ENCODE measurements around the gene YIPF1. TPM values are rescaled to one million over a fixed set of nuclear protein-coding genes. Genes with fewer than 3 reads are reported as not detected.

YIPF1 gene
- total RNA-seq, 1 donor from 2014 or later, result 25.6 TPM

- H3K27ac Mint-ChIP-seq (ENCODE audit: unreplicated experiment), result no peak overlapping the region
Measured at GRCh38 chr1:53838654-53838974, 51.0 kb downstream of the YIPF1 start.

DNA sequence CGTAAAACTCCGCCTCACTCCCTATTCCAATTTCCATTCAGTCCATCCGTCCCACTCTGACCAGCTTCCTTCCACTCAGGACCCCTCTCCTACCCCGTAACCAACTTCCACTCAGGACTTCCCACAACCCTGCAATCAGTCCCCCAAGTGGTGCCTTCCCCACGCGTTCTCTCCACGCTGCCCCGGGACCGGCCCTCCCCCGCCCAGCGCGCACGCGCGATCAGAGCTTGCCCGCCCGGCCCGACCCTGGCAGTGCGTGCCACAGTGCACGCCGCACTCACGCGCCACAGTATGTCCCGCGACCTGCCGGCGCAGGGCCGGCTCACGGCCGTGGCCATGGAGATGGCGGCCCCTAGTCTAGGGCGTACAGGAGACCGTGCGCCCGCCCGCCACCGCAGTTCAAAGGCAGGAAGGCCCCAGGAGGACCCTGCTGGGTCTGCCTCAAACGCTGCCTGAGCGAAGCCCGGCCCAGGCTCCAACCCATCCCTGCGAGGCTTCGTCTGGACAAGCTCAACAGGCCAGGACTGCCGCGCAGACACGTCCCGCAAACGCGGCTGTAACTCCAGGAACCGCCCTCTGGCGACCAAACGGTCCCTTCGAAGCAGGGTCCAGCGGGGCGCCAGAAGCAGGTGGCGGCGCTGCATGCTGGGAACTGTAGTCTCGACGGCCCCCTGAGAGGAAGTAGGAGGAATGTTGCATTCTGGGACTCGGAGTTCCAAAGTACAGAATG is 51.5 kb downstream of the YIPF1 start, which contains the start of gene NDC1:
NDC1 (minus strand) TSS at position 373 of the 730 bp plus-strand sequence; CDS start at position 338, 35 bp downstream.
- TF ChIP-seq, protein P1, sequence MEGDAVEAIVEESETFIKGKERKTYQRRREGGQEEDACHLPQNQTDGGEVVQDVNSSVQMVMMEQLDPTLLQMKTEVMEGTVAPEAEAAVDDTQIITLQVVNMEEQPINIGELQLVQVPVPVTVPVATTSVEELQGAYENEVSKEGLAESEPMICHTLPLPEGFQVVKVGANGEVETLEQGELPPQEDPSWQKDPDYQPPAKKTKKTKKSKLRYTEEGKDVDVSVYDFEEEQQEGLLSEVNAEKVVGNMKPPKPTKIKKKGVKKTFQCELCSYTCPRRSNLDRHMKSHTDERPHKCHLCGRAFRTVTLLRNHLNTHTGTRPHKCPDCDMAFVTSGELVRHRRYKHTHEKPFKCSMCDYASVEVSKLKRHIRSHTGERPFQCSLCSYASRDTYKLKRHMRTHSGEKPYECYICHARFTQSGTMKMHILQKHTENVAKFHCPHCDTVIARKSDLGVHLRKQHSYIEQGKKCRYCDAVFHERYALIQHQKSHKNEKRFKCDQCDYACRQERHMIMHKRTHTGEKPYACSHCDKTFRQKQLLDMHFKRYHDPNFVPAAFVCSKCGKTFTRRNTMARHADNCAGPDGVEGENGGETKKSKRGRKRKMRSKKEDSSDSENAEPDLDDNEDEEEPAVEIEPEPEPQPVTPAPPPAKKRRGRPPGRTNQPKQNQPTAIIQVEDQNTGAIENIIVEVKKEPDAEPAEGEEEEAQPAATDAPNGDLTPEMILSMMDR (IDR thresholded peaks at IDR 0.05), result peak; percentile 35
- Mint-ChIP-seq H3K9me3 (ENCODE audit: unreplicated experiment) (no peaks in the 10 kb centered on the region), H3K4me1 (ENCODE audit: unreplicated experiment) (peaks cover 13% of the 10 kb centered on the region), H3K27ac (ENCODE audit: unreplicated experiment) (peak within 1 kb of the TSS; percentile 97), H3K4me3 (ENCODE audit: unreplicated experiment) (peak within 1 kb of the TSS; percentile 95), H3K27me3 (ENCODE audit: unreplicated experiment) (no peaks in the 10 kb centered on the region), H3K36me3 (ENCODE audit: unreplicated experiment) (no peaks in the 10 kb centered on the region)
- DNase-seq (ENCODE audit: extremely low spot score, unreplicated experiment), result peak; percentile 95

More at GRCh38 chr1:53838654-53838974, 51.0 kb downstream of the YIPF1 start:
- no peaks in the 10 kb centered on the region for H3K9me3 Mint-ChIP-seq (ENCODE audit: unreplicated experiment)
- H3K36me3 Mint-ChIP-seq (ENCODE audit: unreplicated experiment), result no peaks in the 10 kb centered on the region
- TF ChIP-seq, protein P1 (IDR thresholded peaks at IDR 0.05), result no peak
- no peak for DNase-seq (ENCODE audit: extremely low spot score, unreplicated experiment)
- peak overlapping the region; percentile 95 for H3K4me3 Mint-ChIP-seq (ENCODE audit: unreplicated experiment)
- peaks cover 13% of the 10 kb centered on the region for H3K4me1 Mint-ChIP-seq (ENCODE audit: unreplicated experiment)
- H3K27me3 Mint-ChIP-seq (ENCODE audit: unreplicated experiment), result no peaks in the 10 kb centered on the region

DNA sequence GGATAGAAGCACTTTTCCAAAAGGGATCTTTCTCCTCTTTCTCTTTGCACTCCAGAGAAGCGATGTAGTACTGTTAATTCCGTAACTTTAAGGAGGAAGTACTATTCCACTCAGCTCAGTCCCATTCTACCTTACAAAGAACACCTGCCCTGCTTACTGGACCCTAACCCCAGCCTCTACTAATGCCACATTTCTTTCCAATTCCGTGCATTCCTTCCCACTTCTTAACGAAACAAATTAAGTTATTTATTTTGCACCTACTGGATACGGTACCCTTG is 52.0 kb downstream of the YIPF1 start:
- peak overlapping the region; percentile 95 for H3K4me3 Mint-ChIP-seq (ENCODE audit: unreplicated experiment)
- H3K9me3 Mint-ChIP-seq (ENCODE audit: unreplicated experiment), result no peaks in the 10 kb centered on the region
- no peaks in the 10 kb centered on the region for H3K27me3 Mint-ChIP-seq (ENCODE audit: unreplicated experiment)
- TF ChIP-seq, protein P1 (IDR thresholded peaks at IDR 0.05), result no peak
- no peak for DNase-seq (ENCODE audit: extremely low spot score, unreplicated experiment)
- H3K27ac Mint-ChIP-seq (ENCODE audit: unreplicated experiment), result peak overlapping the region; percentile 97
- no peaks in the 10 kb centered on the region for H3K36me3 Mint-ChIP-seq (ENCODE audit: unreplicated experiment)
- H3K4me1 Mint-ChIP-seq (ENCODE audit: unreplicated experiment), result peaks cover 13% of the 10 kb centered on the region

- Mint-ChIP-seq H3K4me3 (ENCODE audit: unreplicated experiment) (no peak overlapping the region), H3K9me3 (ENCODE audit: unreplicated experiment) (no peaks in the 10 kb centered on the region), H3K4me1 (ENCODE audit: unreplicated experiment) (peaks cover 13% of the 10 kb centered on the region), H3K36me3 (ENCODE audit: unreplicated experiment) (no peaks in the 10 kb centered on the region), H3K27me3 (ENCODE audit: unreplicated experiment) (no peaks in the 10 kb centered on the region), H3K27ac (ENCODE audit: unreplicated experiment) (no peak overlapping the region)
- TF ChIP-seq, protein P1 (IDR thresholded peaks at IDR 0.05), result no peak
- no peak for DNase-seq (ENCODE audit: extremely low spot score, unreplicated experiment)
Measured at GRCh38 chr1:53835491-53835890, 54.1 kb downstream of the YIPF1 start.

- TF ChIP-seq, protein P1 (IDR thresholded peaks at IDR 0.05), result no peak
- H3K4me3 Mint-ChIP-seq (ENCODE audit: unreplicated experiment), result no peak overlapping the region
- H3K27me3 Mint-ChIP-seq (ENCODE audit: unreplicated experiment), result no peaks in the 10 kb centered on the region
Measured at GRCh38 chr1:53834776-53835175, 54.8 kb downstream of the YIPF1 start.

More at GRCh38 chr1:53834776-53835175, 54.8 kb downstream of the YIPF1 start:
- H3K27ac Mint-ChIP-seq (ENCODE audit: unreplicated experiment), result no peak overlapping the region
- H3K4me1 Mint-ChIP-seq (ENCODE audit: unreplicated experiment), result peaks cover 13% of the 10 kb centered on the region
- no peaks in the 10 kb centered on the region for H3K36me3 Mint-ChIP-seq (ENCODE audit: unreplicated experiment)
- H3K9me3 Mint-ChIP-seq (ENCODE audit: unreplicated experiment), result no peaks in the 10 kb centered on the region
- DNase-seq (ENCODE audit: extremely low spot score, unreplicated experiment), result no peak

Data from osteocyte (in vitro differentiated cells).